ENCODE results near the gene DAB2IP.

DAB2IP gene

DNA sequence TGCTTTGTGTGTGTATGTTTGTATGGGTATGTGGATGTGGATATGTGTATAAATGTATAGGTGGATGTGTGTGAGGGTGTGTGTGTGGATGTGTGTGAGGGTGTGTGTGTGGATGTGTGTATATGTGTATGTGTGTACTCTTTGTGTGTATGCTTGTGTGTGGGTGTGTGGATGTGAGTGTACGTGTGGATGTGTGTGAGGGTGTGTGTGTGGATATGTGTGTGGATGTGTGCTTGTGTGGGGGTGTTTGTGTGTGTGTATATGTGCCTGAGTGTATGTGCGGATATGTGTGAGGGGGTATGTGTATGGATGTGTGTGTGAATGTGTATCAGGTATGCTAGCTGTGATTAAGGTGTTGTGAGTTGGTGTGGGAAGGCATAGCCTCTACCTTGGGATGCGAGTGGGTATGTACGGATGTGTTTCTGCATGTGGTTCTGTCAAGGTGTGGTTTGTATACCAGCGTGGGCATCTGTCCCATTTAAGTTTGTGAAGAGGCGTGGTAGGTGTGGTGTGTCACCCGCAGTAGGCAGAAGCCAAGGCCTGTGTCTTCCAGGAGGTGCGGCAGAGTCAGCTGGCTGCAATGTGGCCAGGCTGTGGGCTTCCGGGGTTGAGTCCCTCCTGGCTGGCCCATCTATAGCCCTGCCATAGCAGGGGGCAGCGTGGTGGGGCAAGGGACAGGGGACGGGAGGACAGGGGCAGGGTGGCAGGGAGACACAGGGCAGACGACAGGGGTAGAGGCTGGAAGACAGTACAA, 155.8 kb downstream of the DAB2IP start:
- DNase-seq: no peak

DNA sequence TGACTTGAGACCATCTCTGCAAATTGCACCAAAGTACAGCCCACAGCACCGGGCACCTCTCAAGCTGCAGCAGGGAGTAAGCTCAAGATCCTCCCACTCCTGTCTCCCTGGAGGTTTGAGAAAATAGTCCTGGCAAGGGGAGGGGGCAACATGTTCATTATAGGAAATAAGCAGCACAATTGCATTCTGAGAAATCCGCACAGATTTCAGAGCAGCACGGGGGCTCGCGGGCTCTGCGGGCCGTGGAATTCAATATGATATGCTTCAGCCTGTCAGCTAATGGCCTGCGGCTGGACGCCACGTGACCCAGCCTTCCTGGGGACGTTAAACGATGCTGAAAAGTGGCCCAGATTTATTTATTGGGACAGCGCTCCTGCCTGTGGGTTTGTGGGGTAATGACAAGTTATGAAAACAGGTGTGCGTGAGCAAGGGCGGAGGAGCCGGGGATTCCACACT, 156.4 kb downstream of the DAB2IP start:
- peak; percentile 7 for DNase-seq

DNA sequence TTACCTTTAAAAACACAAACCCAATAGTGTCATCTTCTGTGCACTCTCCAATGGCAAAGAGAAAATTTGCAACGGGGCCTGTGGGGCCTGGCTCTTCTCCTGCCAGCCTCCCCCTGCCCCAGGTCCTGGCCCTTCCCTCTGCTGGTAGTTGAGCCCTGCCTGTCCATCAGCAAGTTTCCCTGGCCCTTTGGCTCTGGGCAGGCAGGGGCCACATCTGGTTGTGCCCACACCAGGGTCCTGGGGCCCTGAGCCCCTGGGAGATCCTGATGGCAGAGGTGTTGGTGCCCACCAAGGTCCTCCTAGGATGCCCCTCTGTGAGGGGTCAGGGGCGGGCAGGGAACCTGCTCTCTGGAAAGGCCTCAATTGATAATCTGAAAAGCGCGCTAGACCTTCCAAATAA, 157.3 kb downstream of the DAB2IP start:
- no peak for DNase-seq

DNA sequence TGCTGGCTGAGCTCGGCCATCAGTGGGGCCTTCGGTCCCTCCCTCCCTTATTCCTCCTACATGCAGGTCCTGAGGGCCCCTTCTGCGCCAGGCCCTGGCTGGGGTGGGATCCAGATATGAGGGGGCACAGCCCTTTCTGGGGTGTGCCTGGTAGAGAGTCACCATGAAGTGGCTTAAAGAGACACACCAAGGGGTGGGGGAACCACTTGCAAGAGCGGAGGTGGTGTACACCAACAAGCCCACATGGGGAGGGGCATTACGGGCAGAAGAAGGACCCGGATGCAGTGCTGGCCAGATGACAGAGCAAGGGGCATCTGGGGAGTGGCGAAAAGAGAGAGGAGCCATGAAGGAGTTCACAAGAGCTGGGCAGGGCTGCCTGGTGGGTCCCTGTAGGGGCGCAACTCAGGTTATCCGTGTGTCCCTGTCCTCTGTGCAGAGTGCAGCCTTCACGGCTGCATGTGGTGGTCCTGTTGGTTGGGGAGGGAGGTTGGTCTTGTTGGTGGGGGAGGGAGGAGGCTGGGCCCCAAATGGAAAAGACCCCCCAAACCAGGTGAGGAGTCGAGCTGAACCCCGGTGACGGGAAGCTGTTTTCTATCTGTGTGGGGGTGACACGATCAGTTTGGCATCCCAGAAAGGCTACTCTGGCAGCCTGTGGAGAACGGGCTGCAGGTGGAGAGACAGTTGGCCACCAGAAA, 158.1 kb downstream of the DAB2IP start:
- no peak for DNase-seq

DNA sequence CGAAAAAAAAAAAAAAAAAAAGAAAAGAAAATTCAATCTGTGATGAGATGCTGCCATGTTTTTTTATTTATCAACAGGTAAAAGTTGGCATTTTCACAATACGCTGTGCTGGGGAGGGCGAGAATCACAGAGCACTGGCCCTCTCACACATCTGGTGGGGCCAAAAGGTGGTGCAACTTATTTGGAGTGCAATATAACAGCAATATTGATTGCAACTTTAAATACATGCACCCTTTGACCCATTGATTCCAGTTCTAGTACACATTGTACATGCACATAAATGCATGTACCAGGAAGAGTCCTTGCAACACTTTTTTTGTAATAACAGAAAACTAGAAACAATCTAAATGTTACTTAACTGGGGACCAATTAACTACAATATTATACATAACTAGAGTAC, 159.1 kb downstream of the DAB2IP start:
- DNase-seq: no peak

DNA sequence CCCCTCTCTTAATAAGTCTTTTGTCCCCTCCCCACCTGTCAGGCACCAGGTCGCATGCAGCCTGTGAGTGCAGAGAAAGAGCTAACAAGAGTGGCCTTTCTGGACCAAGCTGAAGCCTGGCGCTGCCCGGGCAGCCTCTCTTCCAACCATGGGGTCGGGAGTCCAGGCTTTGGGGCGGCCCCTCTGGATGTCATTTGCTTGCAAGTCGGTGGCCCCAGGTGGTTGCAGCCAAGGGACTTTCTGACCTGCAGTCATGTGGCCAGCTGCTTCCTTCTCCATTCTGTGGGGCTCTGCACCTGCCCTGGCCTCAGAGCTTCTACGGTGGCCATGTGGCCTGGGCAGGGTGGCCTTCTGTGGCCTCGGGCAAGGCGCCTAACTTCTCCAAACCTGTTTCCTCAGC, 159.7 kb downstream of the DAB2IP start:
- DNase-seq: peak; percentile 5

DNA sequence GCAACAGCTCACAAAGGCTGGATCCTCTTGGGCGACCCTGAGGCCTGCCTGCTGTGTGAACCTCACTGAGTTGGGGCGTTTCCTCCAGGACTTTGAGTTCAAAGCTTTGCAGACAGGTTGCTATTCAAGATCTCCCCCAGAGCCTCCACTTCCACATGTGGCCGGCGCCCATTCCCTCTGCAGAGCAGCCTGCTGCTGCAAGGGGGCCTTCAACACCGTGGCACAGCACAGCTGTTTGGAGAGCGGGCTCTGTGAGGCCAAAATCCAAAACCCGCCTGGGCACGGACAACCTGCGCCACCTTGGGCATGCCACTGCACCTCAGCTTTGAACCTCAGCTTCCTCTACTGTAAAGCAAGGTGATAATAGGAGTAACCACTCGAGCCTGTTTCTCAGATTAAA, 160.3 kb downstream of the DAB2IP start:
- no peak for DNase-seq

DNA sequence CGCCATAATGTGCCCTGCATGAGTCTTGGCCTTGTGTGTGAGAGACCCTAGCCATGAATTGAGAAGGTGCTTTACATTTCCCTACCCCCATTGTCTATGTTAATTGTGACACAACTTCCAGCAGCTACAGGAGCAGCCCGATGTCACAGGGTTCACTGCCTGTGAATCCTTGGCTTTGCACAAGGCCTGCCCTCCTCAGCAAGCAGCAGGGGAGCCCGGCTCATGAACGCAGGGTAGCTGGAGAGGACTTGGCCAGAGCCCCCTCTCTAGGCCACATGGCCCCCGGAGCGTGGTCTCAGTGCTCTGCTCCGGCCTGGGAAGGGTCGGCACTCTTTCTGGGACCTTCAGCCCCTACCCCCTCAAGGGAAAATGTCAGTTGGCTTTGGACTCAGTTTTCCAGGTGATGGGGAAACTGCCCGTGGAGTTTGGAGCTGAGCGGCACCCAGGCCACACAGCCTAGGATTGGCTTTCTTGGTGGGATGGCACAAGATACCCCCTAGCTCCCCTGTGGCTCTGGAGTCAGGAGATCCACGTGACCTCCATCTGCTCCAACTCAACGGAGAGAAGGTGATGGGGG, 160.8 kb downstream of the DAB2IP start:
- no peak for DNase-seq

DNA sequence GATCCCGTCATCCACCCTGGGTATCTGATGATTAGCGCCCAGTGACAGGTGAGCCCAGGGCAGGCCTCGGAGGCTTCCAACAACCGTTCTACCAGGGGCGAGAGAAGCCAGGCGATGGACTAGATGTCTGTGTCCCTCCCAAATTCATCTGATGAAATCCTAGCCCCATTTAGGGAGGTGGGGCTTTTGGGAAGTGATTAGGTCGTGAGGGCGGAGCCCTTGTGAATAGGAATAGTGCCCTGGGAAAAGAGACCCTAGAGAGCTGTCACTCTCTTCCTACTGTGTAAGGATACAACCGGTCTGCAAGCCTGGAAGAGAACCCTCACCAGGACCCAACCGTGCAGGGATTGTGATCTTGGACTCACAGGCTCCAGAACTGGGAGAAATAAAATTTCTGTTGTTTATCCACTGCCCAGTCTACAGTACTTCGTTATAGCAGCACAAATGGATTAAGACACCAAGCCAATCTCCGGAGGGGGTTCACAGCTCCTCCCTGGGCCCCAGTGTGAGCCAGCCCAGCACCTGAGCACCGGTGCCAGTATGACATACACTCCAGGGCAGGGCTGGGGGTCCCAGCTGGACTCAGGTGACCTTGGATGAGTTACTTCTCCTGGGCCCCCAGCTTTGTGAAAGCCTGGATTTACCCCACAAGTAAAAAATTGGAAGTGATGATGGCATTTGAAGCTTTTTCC, 162.2 kb downstream of the DAB2IP start:
- DNase-seq: no peak

DNA sequence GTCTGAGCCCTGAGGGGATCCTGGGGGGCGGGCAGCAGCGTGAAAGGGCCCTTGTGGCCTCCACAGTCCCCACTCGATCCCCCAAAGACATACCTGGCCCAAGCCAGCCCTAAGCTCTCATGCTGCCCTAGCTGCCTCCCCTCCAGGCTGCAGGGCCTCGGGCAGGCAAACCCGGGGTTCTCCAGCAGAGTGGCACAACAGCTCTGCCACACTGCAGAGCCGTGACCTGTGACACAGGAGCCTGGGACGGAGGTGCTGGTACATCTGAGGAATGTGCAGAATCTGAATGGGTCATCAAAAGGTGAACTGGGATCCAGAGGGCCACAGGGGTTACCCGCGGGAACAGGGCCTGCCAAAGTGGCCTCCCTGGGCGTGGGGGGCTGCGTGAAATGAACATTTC, 163.2 kb downstream of the DAB2IP start:
- DNase-seq: no peak

DNA sequence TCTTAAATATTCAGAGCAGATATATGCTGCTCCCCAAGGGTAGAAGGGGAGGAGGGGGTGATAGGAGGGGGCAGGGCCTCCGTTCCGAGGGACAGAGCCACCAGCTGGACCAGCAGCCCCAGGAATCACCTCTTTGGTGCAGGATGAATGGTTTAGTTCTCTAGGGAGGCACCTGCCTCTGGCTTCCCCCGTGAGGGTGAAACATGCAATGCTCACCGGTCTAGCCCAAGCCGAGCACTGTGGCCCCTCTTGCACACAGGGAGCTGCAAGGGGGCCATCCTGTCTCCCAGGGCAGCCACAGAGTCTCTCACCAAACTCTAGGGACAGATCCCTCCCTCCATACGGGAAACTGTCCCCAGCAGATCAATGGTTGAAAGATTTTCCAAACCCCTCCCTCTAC, 163.7 kb downstream of the DAB2IP start:
- DNase-seq: no peak

DNA sequence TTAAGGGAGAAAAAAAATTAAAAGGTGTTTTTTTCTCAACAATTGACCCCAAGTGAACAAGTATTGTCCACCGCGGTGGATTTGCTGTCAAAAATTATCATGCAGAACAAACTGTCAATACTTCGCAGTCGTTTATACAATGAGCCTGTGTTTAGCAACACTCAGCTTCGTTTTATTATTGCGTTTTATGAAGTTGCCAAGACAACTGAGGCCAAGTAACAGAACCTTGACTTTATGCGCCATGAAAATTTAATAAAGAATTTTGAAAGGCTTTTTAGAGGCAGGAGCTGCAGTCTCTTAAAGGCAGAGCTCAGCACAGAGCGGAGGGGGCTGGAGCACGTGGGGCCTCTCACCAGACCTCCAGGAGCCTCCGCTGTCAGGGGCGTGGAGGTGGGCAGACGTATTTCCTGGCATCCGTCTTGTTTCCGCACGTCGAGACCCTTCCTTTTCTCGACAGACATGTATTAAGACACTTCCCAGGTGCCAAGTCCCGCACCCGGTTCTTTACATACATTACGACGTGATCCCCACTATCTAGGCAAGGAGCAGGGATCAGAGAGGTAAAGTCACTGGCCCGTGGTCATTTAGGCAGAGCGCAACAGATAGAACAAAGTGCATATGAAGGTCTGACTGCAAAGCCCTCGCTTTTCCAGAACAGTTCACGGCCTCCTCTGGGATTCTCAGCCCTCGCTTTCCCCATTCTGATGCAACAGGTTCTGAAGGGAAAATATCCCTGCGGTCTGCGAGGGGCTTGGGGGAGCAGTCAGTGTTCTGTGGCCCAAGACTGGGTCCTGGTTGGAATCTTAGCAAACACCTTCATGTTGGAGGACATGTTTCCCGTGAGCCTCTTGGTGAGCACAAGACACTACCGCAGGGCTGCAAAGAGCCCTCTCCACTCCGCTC, 164.4 kb downstream of the DAB2IP start:
- DNase-seq: no peak

DNA sequence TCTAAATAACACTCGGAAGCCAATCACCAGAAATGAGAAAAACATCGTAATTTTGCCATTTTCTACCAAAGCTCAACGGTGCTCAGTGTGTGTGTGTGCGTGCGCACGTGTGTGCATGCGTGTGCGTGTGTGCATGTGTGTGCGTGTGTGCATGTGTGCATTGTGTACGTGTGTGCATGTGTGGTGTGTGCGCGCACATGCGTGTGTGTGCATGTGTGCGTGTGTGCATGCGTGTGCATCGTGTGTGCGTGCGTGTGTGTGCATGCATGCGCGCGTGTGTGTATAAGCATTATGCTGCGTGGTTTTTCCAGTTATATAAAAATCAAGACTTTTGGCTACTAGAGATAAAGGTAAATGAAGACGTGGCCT, 165.0 kb downstream of the DAB2IP start:
- DNase-seq: no peak

DNA sequence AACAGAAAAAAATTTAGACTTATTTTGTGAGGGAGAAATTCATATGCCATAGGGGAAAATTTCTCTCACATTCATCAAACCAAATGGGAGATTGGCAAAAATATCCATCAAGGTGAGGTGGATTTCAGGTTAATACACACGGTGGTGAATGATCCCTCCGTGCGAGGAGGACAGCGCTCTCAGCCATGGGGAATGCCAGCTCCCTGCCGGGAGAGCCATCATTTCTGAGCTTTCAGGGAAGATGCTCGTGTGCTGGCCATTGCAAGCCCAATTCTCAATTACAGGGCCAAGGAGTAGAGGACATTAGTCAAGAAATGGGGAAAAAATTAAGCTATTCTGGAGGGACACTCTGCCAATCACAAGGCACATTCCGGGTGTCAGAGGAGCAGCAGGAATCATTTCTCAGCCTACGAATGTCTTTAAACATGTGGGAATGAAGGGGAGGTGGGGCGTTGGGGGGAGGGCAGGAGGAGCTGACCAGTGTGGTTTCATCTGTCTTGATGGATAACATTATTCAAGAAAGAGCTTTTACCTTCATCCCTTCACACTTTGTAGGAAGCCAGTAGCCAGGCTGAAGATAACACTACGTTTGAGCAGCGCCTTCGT, 165.5 kb downstream of the DAB2IP start:
- no peak for DNase-seq

DNA sequence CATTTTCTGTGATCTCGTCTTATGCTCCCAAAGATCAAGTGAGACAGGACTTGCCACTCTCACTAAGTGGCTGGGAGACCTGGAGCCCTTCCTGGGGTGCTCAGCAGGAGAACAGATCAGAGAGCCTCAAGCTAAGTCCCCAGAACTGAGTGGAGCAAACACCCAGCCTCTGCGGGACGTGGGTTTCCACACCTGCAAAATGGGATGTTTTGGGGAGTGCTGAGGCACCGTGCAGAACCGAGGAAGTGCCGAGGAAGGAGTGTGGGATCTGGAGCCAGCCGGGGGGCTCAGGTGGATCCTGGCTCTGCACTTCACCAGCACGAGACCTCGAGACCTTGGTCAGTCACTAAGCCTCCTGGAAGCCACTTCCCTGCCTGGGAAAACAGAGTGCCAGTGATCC, 166.0 kb downstream of the DAB2IP start:
- no peak for DNase-seq

DNA sequence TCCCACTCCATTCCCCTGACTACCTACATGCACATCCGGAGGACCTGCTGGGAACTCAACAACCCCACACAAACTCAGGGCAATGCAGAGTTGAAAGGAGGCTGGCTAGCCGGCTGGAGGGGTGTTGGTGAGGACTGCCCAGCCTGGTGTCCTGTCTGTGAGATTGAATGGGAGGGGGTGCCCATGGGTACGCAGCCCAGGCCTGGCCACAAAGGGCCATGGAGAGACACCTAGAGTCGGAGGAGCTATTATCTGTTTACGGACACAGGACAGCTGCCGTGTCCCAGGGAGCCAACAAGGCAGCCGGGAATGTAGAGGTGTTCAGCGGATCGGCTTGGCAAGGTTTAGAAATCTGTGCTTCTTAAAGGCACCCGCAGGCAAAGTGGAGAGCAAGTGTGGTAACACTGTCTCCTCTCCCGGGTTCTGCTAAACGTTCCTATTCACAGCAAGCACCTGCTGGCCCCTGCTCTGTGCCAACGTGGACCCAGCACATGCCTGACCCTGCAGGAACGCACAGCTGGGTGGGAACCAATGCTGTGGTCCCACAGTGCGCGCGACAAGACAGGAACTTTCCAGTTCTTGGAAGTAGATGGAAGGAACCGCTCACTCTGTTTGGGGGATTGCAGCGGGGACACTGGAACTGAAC, 166.7 kb downstream of the DAB2IP start:
- no peak for DNase-seq

DNA sequence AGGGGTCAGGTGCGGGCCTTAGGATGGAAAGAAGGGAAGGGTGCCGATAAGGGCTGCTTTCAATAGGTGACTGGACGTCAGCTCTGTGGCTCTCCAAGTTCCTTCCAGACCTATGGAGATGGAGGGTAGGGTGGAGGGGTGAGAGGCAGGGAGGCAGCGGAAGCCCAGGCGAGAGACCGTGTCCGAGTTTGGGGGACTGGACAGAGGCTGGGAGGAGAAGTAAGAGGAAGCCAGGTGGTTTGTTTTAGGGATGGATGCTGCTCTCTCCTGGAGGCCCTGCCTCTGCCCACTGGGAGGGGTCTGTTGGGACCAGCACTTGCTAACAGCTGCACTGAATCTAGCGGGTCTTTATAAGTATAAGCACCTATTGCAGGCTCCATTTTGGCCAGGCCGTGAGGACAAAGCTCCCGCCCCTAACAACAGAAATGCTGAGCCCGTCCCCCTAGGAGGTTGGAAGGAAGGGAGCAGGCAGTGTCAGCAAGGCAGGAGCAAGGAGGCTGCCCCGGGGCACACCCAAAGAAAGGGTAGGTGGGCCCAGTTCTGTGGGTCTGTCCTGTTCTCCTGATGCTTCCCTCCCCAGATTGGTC, 167.5 kb downstream of the DAB2IP start:
- DNase-seq: no peak

DNA sequence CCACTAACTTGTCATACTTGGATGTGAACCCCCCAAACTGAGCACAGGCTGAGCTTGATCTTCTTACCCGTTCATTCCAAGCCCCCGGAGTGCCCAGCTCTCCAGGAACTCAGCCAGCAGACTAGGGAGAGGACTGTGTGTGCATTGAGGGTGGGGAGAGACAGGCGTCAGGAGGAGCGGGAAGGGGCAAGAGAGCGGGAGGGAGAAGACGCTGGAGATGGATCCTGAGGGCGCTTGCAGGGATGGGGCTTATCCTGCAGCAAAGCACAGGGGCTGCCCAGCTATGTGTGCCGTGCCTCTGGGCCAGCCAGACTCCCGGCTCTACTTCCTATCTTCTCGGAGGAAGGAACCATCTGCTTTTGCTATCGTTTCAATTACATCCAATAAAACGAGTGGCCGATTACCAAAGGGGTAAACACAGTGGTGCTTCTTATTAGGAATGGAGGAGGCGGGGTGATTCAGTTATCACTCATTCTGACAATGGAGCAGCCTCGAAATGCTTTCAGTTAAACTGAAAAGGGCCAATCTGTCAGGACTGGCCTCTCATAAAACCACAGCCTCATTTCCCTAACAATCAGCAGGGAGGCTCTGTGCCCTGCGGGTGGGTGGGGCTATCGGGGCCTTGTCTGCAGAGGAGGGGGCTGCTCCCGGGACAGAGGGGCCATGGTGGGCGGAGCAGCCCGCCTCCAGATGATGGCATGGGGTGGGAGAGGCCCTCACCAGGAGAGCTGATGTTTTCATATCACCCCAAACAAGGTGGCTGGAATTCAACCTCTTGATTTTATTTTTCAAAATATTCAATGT, 168.2 kb downstream of the DAB2IP start:
- peak; percentile 40 for DNase-seq

DNA sequence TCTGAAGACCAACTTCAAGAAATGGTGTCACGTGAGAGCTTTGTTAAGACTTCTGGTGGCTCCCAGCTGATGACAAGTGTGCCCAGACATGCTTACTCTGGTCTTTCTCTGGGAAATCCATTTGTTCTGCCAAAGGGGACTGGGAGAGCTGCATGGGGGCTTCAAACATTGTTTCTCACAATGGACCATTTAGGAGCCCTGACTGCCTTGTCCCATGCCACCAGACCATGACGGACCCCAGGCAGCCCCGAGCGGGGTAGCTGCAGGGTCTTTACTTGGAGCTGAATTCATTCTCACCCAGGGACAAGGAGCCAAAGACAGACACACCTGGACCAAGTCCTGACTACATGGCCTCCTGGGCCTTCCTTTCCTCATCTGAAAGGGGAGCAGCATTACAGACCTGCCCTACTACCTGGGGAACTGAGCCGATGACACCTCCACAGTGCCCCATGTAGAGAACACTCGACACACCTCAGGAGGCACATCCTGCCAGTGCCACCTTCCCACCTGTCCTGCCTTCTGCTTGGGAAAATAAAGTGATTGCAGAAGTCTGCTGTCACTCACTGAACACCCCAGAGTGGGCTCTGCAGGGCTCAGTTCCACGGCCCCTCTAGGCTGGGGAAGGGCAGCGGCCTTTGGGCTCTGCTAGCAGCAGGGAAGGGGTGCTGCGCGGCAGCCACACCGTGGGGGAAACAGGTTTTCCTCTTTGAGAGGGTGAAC, 169.0 kb downstream of the DAB2IP start:
- DNase-seq: no peak

DNA sequence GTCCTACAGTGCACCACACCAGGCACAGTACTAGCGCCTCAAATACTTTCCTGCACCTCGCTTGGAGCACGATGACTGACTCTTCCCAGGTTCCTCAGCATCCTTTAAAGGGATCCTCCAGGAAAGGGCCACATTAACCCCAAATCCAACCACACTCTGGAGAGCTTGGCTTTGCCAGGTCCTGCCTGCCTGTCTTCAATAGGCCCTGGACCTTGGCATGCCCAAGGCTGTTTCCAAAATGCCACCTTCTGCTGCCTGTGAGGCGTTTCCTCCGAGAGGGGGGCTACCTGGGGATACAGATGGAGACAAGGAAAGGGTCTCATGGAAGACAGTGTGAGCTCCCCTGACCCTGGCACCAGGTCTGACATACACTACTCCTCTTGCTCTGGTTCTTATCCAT, 169.9 kb downstream of the DAB2IP start:
- no peak for DNase-seq

Measured in NCI-H146 (cell line).